Cardiac muscle cell (in vitro differentiated cells and primary cell): ENCODE results near the gene AP1S1. TPM values are rescaled to one million over a fixed set of nuclear protein-coding genes. Genes with fewer than 3 reads are reported as not detected.

Experiments used
- DNase-seq, 2 donors: peaks; one replicate each; pipeline versions ENCODE4 v3.0.0 to v3.0.0-alpha.2; 2010 to 2017; ENCODE audit warnings: low read depth in 1 of 2, low spot score in 1 of 2
- H3K27ac ChIP-seq: fragments of 200-600 bp; sonication (generic); 2 replicates; pipeline ENCODE4 v1.5.1; 2016
- H3K27me3 ChIP-seq: fragments of 200-600 bp; sonication (generic); 2 replicates; pipeline ENCODE4 v1.6.0; 2016; ENCODE audit warnings: control low read depth
- H3K36me3 ChIP-seq: fragments of 200-600 bp; sonication (generic); 2 replicates; pipeline ENCODE4 v1.5.1; 2016; ENCODE audit warnings: control low read depth
- H3K4me1 ChIP-seq: fragments of 200-600 bp; sonication (generic); 2 replicates; pipeline ENCODE4 v1.8.1; 2017; ENCODE audit warnings: low read depth, mild to moderate bottlenecking, mixed run types
- H3K4me3 ChIP-seq: fragments of 200-600 bp; sonication (generic); 2 replicates; pipeline ENCODE4 v1.5.1; 2016; ENCODE audit warnings: mild to moderate bottlenecking
- H3K9me3 ChIP-seq: fragments of 200-600 bp; sonication (generic); 2 replicates; pipeline ENCODE4 v1.5.1; 2017; ENCODE audit warnings: low read depth, mild to moderate bottlenecking, control low read depth
- polyA plus RNA-seq: library from polyadenylated mRNA; unstranded; fragments of >200 nt; fragmentation: Nextera tagmentation; extraction: Ambion mirVana; gene quantifications from 2 replicates; pipeline ENCODE4 v1.2.1, GENCODE V29; 2016
- total RNA-seq: library from RNA; depleted of rRNA; stranded (reverse); fragments of >200 nt; gene quantifications from 2 replicates; pipeline ENCODE4 v1.2.3, GENCODE V29; 2016
- TF ChIP-seq, protein P1 (sequence below): IDR thresholded peaks from 2 replicates; pipeline ENCODE4 v1.5.1; 2012; ENCODE audit warnings: low read depth, mild to moderate bottlenecking, low read length

The AP1S1 gene
- total and polyA plus RNA-seq, 2 experiments from 2014 or later, result 10.1 to 51.5 TPM

DNA sequence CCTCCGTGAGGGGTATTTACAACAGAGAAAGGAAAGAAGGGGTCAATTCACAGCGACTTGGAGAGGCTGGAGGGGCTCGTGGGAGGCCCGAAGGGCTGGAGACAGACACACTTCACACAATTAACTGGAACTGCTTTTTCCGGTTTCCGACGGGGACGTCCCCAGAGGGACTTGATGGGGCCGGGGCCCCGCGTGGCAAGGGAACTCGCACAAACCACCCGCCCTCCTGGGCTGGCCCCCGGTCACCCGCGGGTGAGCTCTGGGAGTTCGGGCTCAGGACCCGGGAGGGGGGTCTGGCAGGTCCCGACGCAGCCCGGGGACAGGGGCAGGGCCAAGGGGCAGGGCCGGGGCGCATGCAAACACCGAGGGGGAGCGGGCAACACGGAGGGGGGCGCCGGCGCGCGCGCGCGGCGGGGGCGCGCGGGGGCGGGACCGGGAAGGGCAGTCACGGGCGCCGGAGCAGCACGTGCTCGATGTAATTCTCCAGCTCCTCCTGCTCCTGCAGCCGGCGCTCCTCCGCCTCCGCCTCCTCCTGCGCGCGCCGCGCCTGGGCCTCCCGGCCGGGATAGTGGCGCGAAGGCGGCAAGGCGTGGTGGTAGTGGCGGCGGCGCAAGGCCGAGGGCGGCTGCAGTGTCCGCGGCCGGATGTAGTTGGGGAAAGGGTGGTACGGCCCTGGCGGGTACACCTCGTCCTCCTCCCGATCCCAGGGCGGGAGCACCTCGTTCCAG, 8.4 kb downstream of the AP1S1 start:
- H3K27me3 ChIP-seq, result peaks cover 78% of the 10 kb centered on the region

DNA sequence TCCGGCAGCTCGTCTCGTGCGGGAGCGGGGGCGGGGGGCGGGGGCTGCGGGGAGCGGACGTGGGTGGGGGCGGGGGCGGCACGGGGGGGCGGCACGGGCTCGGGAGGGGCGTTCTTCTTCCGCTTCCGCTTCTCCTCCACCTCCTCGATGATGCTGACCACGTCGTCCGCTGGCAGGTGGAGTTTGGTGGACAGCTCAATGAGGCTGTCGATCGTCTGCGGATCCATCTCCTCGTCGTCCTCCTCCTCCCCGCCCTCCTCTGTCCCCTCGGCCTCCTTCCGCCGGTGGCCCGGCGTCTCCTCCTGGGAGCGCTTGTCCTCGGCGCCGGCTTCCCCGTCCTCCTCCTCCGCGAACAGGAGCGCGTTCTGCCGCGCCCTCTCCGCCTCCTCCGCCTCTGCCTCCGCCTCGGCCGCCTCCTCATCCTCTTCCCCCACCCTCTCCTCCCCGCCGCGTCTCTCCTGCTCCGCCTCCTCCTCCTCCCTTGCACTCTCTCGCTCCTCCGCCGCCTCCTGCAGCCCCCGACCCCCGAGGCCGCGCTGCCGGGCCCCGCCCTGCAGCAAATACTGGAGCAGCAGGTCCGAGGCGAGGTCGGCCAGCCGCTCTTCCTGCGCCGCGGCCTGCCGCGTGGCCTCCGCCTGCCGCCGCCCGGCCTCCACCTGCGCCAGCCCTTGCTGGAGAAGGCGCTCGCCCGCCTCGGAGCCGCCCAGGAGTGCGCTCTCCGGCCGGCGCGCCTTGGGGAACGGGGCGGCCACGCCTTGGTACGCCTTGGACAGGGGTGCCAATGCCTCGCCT, 9.2 kb downstream of the AP1S1 start:
- H3K4me3 ChIP-seq, result peak overlapping the region; percentile 7

More for the DNA sequence above, 8.4 kb downstream of the AP1S1 start:
- H3K9me3 ChIP-seq, result no peaks in the 10 kb centered on the region
- H3K27ac ChIP-seq, result no peak overlapping the region
- TF ChIP-seq, protein P1, sequence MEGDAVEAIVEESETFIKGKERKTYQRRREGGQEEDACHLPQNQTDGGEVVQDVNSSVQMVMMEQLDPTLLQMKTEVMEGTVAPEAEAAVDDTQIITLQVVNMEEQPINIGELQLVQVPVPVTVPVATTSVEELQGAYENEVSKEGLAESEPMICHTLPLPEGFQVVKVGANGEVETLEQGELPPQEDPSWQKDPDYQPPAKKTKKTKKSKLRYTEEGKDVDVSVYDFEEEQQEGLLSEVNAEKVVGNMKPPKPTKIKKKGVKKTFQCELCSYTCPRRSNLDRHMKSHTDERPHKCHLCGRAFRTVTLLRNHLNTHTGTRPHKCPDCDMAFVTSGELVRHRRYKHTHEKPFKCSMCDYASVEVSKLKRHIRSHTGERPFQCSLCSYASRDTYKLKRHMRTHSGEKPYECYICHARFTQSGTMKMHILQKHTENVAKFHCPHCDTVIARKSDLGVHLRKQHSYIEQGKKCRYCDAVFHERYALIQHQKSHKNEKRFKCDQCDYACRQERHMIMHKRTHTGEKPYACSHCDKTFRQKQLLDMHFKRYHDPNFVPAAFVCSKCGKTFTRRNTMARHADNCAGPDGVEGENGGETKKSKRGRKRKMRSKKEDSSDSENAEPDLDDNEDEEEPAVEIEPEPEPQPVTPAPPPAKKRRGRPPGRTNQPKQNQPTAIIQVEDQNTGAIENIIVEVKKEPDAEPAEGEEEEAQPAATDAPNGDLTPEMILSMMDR, result no peak
- DNase-seq, result peak; percentile 62 to 64
- peak overlapping the region; percentile 7 for H3K4me3 ChIP-seq
- no peaks in the 10 kb centered on the region for H3K36me3 ChIP-seq
- peaks cover 17% of the 10 kb centered on the region for H3K4me1 ChIP-seq

DNA sequence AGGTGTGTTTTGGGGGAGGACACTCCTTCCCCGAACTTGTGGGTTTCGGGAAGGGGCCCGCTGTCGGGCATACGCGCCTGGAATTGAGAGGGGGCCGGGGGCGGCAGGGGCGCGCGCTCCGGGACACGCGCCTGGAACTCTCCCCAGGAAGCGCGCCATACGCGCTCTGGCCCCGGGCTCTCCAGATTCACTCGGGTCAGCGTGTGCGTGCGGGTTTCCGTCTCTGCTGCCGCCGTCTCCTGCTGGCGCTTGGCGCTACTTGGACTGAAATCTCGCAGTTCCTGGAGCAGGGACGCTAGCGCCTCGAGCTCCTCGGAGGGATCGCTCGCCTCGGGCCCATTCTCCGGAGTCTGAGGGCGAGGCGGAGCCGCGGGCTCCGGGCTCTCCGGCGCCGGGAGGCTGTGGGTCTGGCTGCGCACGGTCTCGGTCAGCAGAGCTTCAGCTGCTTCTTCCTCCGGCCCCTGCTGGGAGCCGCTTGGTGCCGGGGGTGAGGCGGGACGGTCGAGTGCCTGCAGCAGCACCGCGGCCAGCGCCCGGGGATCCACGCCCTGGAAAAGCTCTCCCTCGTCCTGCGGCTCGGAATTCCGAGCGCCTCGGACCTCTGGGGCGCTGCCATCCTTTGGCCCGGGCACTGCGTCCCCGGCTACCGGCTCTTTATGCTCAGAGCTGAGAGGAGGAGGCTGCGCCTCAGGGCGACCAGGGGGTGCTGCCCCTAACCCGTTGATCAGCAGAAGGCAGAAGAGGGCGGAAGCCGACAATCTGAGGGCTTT, 10.0 kb downstream of the AP1S1 start:
- H3K4me1 ChIP-seq, result peaks cover 17% of the 10 kb centered on the region
- H3K4me3 ChIP-seq, result peak overlapping the region; percentile 7
- peaks cover 93% of the 10 kb centered on the region for H3K27me3 ChIP-seq
- no peaks in the 10 kb centered on the region for H3K9me3 ChIP-seq
- no peak overlapping the region for H3K27ac ChIP-seq
- H3K36me3 ChIP-seq, result no peaks in the 10 kb centered on the region
- peak; percentile 72 to 87 for DNase-seq
- TF ChIP-seq, protein P1, result no peak

More for the DNA sequence above, 9.2 kb downstream of the AP1S1 start:
- Histone ChIP-seq H3K36me3 (no peaks in the 10 kb centered on the region), H3K9me3 (no peaks in the 10 kb centered on the region), H3K27ac (no peak overlapping the region), H3K27me3 (peaks cover 86% of the 10 kb centered on the region), H3K4me1 (peaks cover 17% of the 10 kb centered on the region)
- no peak for DNase-seq
- TF ChIP-seq, protein P1, result no peak

DNA sequence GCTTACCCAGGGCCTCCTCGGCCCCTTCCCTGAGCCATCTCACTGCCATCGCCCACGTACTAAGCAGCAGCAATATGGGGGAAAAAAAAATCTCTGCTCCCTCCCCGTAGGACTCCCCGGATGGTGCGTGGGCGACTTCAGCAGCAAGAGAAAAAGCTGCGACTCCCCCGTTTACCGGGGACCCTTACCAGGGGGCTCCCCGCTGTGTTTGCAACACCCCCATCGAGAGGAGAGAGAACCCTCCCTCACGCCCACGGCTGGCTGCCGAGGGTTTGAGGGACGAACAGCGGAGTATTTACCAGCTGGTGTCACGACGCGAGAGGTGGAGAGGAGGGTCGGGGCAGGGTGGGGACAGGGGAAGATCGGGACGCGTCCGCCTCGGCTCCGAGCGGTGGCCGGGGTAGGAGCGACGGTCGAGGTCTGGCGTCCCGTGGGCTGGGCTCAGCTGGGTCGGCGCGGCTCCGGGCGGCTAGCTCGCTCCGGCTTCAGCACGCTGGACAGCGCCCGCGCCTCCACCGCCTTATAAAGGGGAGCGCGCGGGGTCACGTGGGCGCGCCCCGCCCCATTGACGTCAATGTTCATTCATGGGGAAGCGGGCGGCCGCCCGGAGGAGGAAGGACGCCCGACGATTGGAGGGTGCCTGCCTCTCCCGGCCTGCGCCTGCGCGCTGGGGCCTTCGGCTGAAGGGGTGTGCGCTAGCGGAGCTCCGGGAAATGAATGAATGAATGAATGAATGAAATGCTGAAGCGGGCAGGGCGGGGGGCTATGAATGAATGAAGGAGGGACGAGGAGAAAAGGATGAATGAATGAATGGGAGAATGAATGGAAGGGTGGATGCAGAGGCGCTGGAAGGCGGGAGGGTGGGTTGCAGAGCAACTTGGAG, 11.0 kb downstream of the AP1S1 start, which contains the start of gene VGF:
Gene VGF, minus strand, starts transcription at position 495 of the 883 bp plus-strand sequence. CDS start 726 bp downstream, outside the sequence.
- peaks cover 100% of the 10 kb centered on the region for H3K27me3 ChIP-seq
- peaks cover 17% of the 10 kb centered on the region for H3K4me1 ChIP-seq
- TF ChIP-seq, protein P1, result no peak

More for the DNA sequence above, 11.0 kb downstream of the AP1S1 start, which contains the start of gene VGF:
- no peaks in the 10 kb centered on the region for H3K9me3 ChIP-seq
- H3K4me3 ChIP-seq, result peak within 1 kb of the TSS; percentile 12
- H3K36me3 ChIP-seq, result no peaks in the 10 kb centered on the region
- H3K27ac ChIP-seq, result no peak within 1 kb of the TSS
- peak; percentile 94 to 96 for DNase-seq
